DND-41 (cell line): Measurements from ENCODE around the gene ZFTA.

ENCODE experiments used
- ATAC-seq: fragments of 200-7000 bp; cut with Tn5 transposase; 3 replicates; pipeline ENCODE4 v1.9.1; 2021; ENCODE audit warnings: low read depth; ENCODE audit not compliant: insufficient read depth
- DNase-seq: peaks from one replicate; pipeline ENCODE4 v3.0.0-alpha.2; 2020
- H2AFZ ChIP-seq: 2 replicates; pipeline ENCODE4 v1.6.0; 2012; ENCODE audit warnings: low read depth, low read length
- H3K27ac ChIP-seq: 2 replicates; pipeline ENCODE4 v1.5.1; 2012; ENCODE audit warnings: low read length, inconsistent platforms
- H3K27me3 ChIP-seq: fragments of 200-600 bp; sonication (generic); 2 replicates; pipeline ENCODE4 v1.6.0; 2012; ENCODE audit warnings: low read length, mild to moderate bottlenecking, inconsistent platforms; ENCODE audit not compliant: insufficient read depth, poor library complexity
- H3K36me3 ChIP-seq: 2 replicates; pipeline ENCODE4 v1.5.1; 2012; ENCODE audit warnings: low read length, inconsistent platforms; ENCODE audit not compliant: insufficient read depth
- H3K4me1 ChIP-seq: 2 replicates; pipeline ENCODE4 v1.5.1; 2012; ENCODE audit warnings: mild to moderate bottlenecking, low read length; ENCODE audit not compliant: insufficient read depth
- H3K4me2 ChIP-seq: 2 replicates; pipeline ENCODE4 v1.6.0; 2012; ENCODE audit warnings: mild to moderate bottlenecking, moderate library complexity, low read length, inconsistent platforms; ENCODE audit not compliant: insufficient read depth
- H3K4me3 ChIP-seq, 2 experiments: fragments of 200-600 bp in 1 of 2; shearing (Covaris generic) in 1 of 2; 2 replicates each; pipeline ENCODE4 v1.5.1; 2012 to 2016; ENCODE audit warnings: inconsistent platforms in 2 of 2, low read length in 2 of 2, mild to moderate bottlenecking in 2 of 2, low read depth in 1 of 2, moderate library complexity in 1 of 2
- H3K79me2 ChIP-seq: 2 replicates; pipeline ENCODE4 v1.6.0; 2012; ENCODE audit warnings: low read length, inconsistent platforms; ENCODE audit not compliant: insufficient read depth
- H3K9ac ChIP-seq: 2 replicates; pipeline ENCODE4 v1.6.0; 2012; ENCODE audit warnings: low read depth, mild to moderate bottlenecking, inconsistent platforms, low read length, moderate library complexity
- H3K9me3 ChIP-seq: 2 replicates; pipeline ENCODE4 v1.5.1; 2012; ENCODE audit warnings: low read length, moderate library complexity, mild to moderate bottlenecking, inconsistent platforms; ENCODE audit not compliant: insufficient read depth, severe bottlenecking
- H4K20me1 ChIP-seq: 2 replicates; pipeline ENCODE4 v1.6.0; 2012; ENCODE audit warnings: low read length; ENCODE audit not compliant: insufficient read depth
- EZH2 ChIP-seq: IDR thresholded peaks from 3 replicates; pipeline ENCODE4 v1.6.1; 2012; ENCODE audit warnings: borderline replicate concordance, low read depth, mild to moderate bottlenecking, moderate library complexity, low read length, inconsistent platforms; ENCODE audit not compliant: severe bottlenecking
- TF ChIP-seq, protein P1 (sequence below): IDR thresholded peaks from 2 replicates; pipeline ENCODE4 v1.5.1; 2012; ENCODE audit warnings: borderline replicate concordance, low read length, moderate library complexity, mild to moderate bottlenecking; ENCODE audit not compliant: poor library complexity, severe bottlenecking; ENCODE audit errors: extremely low read depth

Gene ZFTA

DNA sequence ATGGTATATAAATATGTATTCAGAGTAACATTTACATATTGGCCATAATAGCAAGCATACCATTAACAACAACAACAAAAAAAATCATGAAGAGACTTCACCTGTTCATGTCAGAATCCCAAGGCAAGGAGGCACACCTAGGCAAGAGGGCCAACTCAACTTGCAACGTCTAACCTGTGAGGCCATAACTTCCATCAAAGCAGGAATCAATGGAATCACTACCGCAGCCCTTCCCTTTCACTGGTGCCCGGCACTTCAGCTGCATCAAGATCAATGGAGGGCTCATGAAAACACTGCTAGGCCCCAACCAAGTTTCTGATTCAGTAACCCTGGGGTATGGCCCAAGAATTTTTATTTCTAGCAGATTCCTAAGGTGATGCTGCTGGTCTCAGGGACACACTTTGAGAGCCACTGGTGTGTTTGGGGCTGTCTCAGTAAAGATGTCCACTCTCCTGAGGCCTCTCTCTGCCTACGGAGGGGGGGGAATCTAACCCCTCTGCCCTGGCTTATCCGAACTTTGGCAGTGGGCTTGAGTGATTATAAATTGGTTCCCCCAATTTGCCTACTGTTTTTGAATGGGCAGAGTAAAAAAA, 8.0 kb downstream of the ZFTA start:
- Histone ChIP-seq H2AFZ (no peak overlapping the region), H3K4me3 (no peak overlapping the region), H3K79me2 (no peaks in the 10 kb centered on the region), H3K9ac (no peak overlapping the region), H3K36me3 (peaks cover 62% of the 10 kb centered on the region), H3K9me3 (no peaks in the 10 kb centered on the region), H3K4me1 (no peaks in the 10 kb centered on the region), H4K20me1 (peaks cover 4% of the 10 kb centered on the region), H3K27me3 (no peaks in the 10 kb centered on the region), H3K4me2 (no peak overlapping the region), H3K27ac (no peak overlapping the region)
- ATAC-seq = no peak
- TF ChIP-seq EZH2 = no peak
- TF ChIP-seq, protein P1, sequence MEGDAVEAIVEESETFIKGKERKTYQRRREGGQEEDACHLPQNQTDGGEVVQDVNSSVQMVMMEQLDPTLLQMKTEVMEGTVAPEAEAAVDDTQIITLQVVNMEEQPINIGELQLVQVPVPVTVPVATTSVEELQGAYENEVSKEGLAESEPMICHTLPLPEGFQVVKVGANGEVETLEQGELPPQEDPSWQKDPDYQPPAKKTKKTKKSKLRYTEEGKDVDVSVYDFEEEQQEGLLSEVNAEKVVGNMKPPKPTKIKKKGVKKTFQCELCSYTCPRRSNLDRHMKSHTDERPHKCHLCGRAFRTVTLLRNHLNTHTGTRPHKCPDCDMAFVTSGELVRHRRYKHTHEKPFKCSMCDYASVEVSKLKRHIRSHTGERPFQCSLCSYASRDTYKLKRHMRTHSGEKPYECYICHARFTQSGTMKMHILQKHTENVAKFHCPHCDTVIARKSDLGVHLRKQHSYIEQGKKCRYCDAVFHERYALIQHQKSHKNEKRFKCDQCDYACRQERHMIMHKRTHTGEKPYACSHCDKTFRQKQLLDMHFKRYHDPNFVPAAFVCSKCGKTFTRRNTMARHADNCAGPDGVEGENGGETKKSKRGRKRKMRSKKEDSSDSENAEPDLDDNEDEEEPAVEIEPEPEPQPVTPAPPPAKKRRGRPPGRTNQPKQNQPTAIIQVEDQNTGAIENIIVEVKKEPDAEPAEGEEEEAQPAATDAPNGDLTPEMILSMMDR = no peak
- DNase-seq = no peak

DNA sequence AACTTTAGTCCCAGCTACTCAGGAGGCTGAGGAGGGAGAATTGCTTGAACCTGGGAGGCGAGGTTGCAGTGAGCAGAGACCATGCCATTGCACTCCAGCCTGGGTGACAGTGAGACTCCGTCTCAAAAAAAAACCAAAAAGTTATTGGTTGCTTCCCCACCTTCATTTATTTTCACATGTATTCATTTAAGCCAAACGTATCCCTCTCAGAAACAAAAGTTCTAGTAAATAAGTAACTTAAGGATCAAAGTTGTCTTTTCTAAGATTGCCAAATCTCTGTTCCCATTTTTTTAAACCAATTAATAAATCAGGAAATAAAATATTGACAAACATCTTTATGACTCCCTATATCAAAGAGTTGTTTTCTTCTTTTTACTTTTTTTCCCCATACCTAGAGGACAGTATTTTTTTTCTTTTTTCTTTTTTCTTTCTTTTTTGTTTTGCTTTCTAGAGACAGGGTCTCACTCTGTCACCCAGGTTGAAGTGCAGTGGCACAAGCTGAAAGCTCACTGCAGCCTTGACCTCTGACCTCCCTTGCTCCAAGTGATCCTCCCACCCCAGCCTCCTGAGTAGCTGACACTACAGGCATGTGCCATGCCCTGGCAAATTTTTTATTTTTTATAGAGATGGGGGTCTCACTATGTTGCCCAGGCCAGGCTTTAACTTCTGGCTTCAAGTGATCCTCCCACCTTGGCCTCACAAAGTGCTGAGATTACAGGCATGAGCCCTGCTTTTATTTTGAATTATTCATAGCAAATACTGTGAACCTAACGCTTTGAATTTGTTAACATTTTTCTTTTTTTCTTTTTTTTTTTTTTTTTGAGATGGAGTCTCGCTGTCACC, 11.4 kb downstream of the ZFTA start:
- peaks cover 60% of the 10 kb centered on the region for H3K36me3 ChIP-seq
- H3K4me2 ChIP-seq = no peak overlapping the region
- H3K9me3 ChIP-seq = no peaks in the 10 kb centered on the region
- H3K27me3 ChIP-seq = no peaks in the 10 kb centered on the region
- DNase-seq (no peak), ATAC-seq (no peak)
- H2AFZ ChIP-seq = no peak overlapping the region
- no peak overlapping the region for H3K9ac ChIP-seq
- peaks cover 2% of the 10 kb centered on the region; the same call in 1 of the 2 replicates for H4K20me1 ChIP-seq
- H3K4me3 ChIP-seq = no peak overlapping the region
- no peaks in the 10 kb centered on the region for H3K4me1 ChIP-seq
- TF ChIP-seq EZH2 = no peak
- TF ChIP-seq, protein P1 = no peak
- no peak overlapping the region for H3K27ac ChIP-seq
- H3K79me2 ChIP-seq = no peaks in the 10 kb centered on the region

DNA sequence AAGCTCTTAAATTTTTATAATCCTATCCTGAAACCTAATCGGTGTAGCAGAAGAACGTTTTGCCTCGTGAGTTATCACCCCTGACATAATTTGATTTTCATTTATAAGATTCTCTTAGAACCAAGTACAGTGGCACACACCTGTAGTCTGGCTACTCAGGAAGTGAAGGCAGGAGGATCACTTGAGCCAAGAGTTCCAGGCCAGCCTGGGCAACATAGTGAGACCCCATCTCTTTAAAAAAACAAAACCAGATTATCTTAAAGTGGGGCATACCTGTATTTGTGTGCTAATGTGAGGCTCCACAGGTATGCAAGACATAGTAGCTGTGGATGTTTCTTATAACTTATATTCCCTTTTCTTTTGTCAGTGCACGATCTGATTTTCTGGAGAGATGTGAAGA, 19.0 kb downstream of the ZFTA start:
- H3K4me2 ChIP-seq = no peak overlapping the region
- H2AFZ ChIP-seq = no peak overlapping the region
- no peaks in the 10 kb centered on the region for H3K4me1 ChIP-seq
- H3K4me3 ChIP-seq = no peak overlapping the region
- ATAC-seq (no peak), DNase-seq (no peak)
- TF ChIP-seq EZH2 = no peak
- TF ChIP-seq, protein P1 = no peak
- no peak overlapping the region for H3K9ac ChIP-seq
- peaks cover 41% of the 10 kb centered on the region for H3K79me2 ChIP-seq
- peaks cover 27% of the 10 kb centered on the region; the same call in 1 of the 2 replicates for H4K20me1 ChIP-seq
- H3K36me3 ChIP-seq = peaks cover 56% of the 10 kb centered on the region
- H3K27me3 ChIP-seq = no peaks in the 10 kb centered on the region
- no peaks in the 10 kb centered on the region for H3K9me3 ChIP-seq
- H3K27ac ChIP-seq = no peak overlapping the region
